ENCODE results near the gene DNAJC24. TPM values are rescaled to one million over a fixed set of nuclear protein-coding genes. Genes with fewer than 3 reads are reported as not detected.

The DNAJC24 gene
- polyA plus RNA-seq, 1 donor from 2014 or later = 12.2 TPM

DNA sequence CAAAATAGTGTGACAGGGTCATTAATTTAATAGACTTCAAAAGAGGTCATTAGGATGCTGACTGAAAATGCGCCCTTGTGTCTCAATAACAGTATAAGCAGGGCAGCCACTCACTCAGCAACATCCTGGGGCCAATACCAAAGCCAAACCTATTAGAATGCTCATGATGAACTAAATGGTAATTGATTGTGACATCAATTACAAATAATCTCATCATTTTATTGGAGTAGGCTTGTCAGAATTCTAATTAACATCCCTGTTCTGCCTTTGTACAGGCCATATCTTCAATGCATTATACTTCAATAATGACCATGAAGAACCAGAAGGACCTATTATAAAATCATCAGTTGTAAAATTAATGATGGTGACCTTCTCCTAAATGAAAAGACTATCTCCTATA is 64.2 kb downstream of the DNAJC24 start:
- H3K9me3 Mint-ChIP-seq = no peaks in the 10 kb centered on the region
- H3K27me3 Mint-ChIP-seq = no peaks in the 10 kb centered on the region
- H3K36me3 Mint-ChIP-seq = peaks cover 4% of the 10 kb centered on the region
- no peak overlapping the region for H3K4me3 Mint-ChIP-seq
- H3K4me1 Mint-ChIP-seq = no peaks in the 10 kb centered on the region
- H3K27ac Mint-ChIP-seq = no peak overlapping the region

DNA sequence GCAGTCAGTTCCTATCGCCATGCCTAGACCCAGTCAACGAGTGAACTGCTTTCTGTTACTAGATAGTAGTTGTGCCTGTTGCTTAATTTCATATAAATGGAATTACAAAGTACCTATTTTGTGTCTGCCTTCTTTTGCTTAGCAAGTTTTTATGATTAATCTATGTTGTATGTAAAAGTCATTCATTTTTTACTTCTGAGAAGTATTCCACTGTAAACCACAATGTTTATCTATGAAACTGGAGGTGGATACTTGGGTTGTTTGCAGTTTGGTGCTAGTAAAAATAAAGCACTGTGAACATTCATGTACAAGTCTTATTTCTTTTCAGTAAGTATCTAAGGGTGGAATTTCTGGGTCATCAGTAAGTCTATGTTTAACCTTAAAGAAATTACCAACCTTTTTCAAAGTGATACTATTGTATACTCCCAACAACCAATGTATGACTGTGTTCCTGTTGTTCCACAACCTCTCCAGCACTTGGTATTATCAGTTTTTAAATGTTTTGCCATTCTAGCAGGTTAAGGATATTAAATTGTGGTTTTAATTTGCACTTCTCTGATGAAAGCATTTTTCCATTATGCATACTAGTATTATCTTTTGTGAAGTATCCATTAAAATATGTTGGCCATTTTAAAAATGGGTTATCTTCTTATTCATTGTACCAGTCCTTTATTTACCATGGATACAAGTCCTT is 68.2 kb downstream of the DNAJC24 start:
- Mint-ChIP-seq H3K27ac (no peak overlapping the region), H3K4me1 (no peaks in the 10 kb centered on the region), H3K27me3 (no peaks in the 10 kb centered on the region), H3K9me3 (no peaks in the 10 kb centered on the region), H3K4me3 (no peak overlapping the region), H3K36me3 (peaks cover 2% of the 10 kb centered on the region)

GRCh38 chr11:31441296-31441695 is 71.6 kb downstream of the DNAJC24 start:
- Mint-ChIP-seq H3K27ac (no peak overlapping the region), H3K9me3 (no peaks in the 10 kb centered on the region), H3K36me3 (peaks cover 2% of the 10 kb centered on the region), H3K4me1 (no peaks in the 10 kb centered on the region), H3K4me3 (no peak overlapping the region), H3K27me3 (no peaks in the 10 kb centered on the region)

- Mint-ChIP-seq H3K4me1 (no peaks in the 10 kb centered on the region), H3K27me3 (no peaks in the 10 kb centered on the region), H3K36me3 (peaks cover 3% of the 10 kb centered on the region), H3K9me3 (no peaks in the 10 kb centered on the region), H3K27ac (no peak overlapping the region), H3K4me3 (no peak overlapping the region)
Observed at GRCh38 chr11:31442086-31442485, 72.4 kb downstream of the DNAJC24 start.

- Mint-ChIP-seq H3K27ac (no peak overlapping the region), H3K27me3 (no peaks in the 10 kb centered on the region), H3K36me3 (peaks cover 8% of the 10 kb centered on the region), H3K4me1 (no peaks in the 10 kb centered on the region), H3K9me3 (no peaks in the 10 kb centered on the region), H3K4me3 (no peak overlapping the region)
Observed at GRCh38 chr11:31443802-31444201, 74.1 kb downstream of the DNAJC24 start.

DNA sequence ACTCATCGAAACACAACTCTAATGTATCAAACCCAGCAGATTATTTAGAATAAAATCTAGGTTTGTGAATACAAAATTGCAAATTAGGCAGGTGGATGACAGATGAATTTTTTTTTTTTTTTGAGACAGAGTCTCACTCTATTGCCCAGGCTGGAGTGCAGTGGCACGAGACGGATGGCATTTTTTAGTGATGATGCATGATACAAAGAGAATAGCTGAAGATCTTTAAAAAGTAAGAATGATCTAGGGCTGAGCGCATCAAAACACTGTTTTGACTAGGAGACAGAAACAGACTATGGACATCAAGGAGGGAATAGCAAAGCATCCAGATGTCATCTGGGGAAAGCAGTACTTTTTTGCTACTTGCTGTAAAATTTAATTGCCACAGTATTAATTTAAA is 76.0 kb downstream of the DNAJC24 start:
- peaks cover 0 to 1% (median 0%) of the 10 kb centered on the region in 3 donors for H3K4me1 Mint-ChIP-seq
- H3K27me3 Mint-ChIP-seq = no peaks in the 10 kb centered on the region
- H3K4me3 Mint-ChIP-seq = no peak overlapping the region
- H3K27ac Mint-ChIP-seq = no peak overlapping the region
- H3K36me3 Mint-ChIP-seq = peaks cover 11% of the 10 kb centered on the region
- no peaks in the 10 kb centered on the region for H3K9me3 Mint-ChIP-seq

GRCh38 chr11:31449040-31449439 is 79.4 kb downstream of the DNAJC24 start:
- H3K27ac Mint-ChIP-seq = no peak overlapping the region
- no peaks in the 10 kb centered on the region for H3K9me3 Mint-ChIP-seq
- no peaks in the 10 kb centered on the region for H3K27me3 Mint-ChIP-seq
- H3K36me3 Mint-ChIP-seq = peaks cover 15% of the 10 kb centered on the region
- H3K4me3 Mint-ChIP-seq = no peak overlapping the region
- H3K4me1 Mint-ChIP-seq = peaks cover 0 to 2% (median 1%) of the 10 kb centered on the region in 3 donors

- H3K27ac Mint-ChIP-seq = no peak overlapping the region
- H3K27me3 Mint-ChIP-seq = no peaks in the 10 kb centered on the region
- no peaks in the 10 kb centered on the region for H3K9me3 Mint-ChIP-seq
- peaks cover 0 to 2% (median 1%) of the 10 kb centered on the region in 3 donors for H3K4me1 Mint-ChIP-seq
- H3K4me3 Mint-ChIP-seq = no peak overlapping the region
- peaks cover 15% of the 10 kb centered on the region for H3K36me3 Mint-ChIP-seq
Observed at GRCh38 chr11:31450841-31451240, 81.2 kb downstream of the DNAJC24 start.

- Mint-ChIP-seq H3K4me3 (no peak overlapping the region), H3K27ac (no peak overlapping the region), H3K4me1 (peaks cover 0 to 2% (median 0%) of the 10 kb centered on the region in 3 donors), H3K36me3 (peaks cover 11% of the 10 kb centered on the region), H3K27me3 (no peaks in the 10 kb centered on the region), H3K9me3 (no peaks in the 10 kb centered on the region)
Observed at GRCh38 chr11:31455177-31455576, 85.5 kb downstream of the DNAJC24 start.

DNA sequence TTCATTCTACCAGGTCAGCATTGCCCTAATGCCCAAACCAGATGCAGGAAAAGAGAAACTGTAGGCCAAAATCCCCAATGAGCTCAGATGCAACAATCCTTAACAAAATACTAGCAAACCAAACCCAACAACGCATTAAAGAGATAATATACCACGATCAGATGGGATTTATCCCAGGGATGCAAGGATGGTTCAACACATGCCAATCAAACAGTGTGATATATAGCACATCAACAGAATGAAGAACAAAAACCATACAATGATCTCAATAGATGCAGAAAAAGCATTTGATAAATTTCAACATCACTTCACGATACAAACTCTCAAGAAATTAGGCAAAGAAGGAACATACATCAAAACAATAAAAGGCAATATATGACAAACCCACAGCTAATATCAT is 94.8 kb downstream of the DNAJC24 start:
- Mint-ChIP-seq H3K36me3 (peaks cover 15% of the 10 kb centered on the region), H3K9me3 (peaks cover 0 to 5% (median 5%) of the 10 kb centered on the region in 3 donors), H3K27me3 (no peaks in the 10 kb centered on the region), H3K4me3 (no peak overlapping the region), H3K4me1 (peaks cover 0 to 6% (median 1%) of the 10 kb centered on the region in 3 donors), H3K27ac (no peak overlapping the region)

- H3K4me1 Mint-ChIP-seq = peaks cover 0 to 4% (median 0%) of the 10 kb centered on the region in 3 donors
- no peak overlapping the region for H3K27ac Mint-ChIP-seq
- H3K36me3 Mint-ChIP-seq = peaks cover 4% of the 10 kb centered on the region
- no peaks in the 10 kb centered on the region for H3K27me3 Mint-ChIP-seq
- no peak overlapping the region for H3K4me3 Mint-ChIP-seq
- H3K9me3 Mint-ChIP-seq = no peaks in the 10 kb centered on the region
Observed at GRCh38 chr11:31474083-31474482, 104.4 kb downstream of the DNAJC24 start.

DNA sequence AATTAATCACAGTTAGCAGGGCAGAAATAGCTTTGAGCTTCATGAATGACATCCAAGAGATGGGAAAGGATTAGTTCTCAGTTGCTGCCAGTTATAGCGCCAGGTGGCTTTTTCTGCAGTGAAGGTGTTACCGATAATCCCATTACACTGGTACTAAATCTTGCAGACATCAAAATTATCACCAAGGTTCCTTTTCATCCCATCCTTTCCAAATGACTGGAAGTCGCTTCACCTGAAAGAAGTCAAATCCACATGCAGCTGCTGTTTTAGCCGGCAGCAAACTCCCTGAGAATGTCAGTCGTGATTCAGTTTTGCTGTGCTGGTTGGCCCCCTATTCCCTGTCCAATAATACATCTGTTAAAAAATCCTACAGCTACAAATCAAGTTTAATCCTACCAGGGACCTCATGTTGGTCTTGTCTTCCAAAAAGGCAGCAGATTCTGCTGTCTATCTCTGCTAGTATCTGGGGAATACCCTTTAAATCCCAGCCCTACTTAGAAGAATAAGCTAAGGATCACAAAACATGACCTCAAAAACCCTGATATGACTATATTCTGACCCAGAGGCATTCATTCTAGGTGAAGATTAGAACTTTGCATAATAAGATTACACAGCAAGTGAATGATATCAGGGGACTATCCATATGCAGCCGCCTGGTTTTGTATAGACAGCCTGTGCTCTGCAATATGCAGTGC is 108.0 kb downstream of the DNAJC24 start:
- H3K9me3 Mint-ChIP-seq = no peaks in the 10 kb centered on the region
- H3K27me3 Mint-ChIP-seq = no peaks in the 10 kb centered on the region
- H3K27ac Mint-ChIP-seq = no peak overlapping the region
- H3K36me3 Mint-ChIP-seq = no peaks in the 10 kb centered on the region
- H3K4me1 Mint-ChIP-seq = peaks cover 1 to 4% (median 2%) of the 10 kb centered on the region in 3 donors
- no peak overlapping the region for H3K4me3 Mint-ChIP-seq

DNA sequence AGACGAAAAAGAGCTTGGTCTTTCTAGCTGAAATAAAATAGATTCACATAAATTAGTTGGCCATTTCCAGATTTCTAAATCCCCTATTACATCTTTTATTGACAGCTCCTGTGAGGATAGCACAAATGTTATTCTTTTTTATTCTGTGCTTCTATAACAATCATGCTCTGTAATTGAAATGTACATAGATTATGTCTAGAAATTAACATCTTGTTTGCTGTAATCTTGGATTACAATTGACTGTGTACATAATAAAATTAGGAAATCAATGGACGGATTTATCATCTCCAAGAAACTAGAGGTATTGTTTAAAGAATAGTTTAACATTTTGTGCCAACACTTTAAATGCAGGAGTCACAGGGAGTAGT is 108.5 kb downstream of the DNAJC24 start:
- H3K9me3 Mint-ChIP-seq = no peaks in the 10 kb centered on the region
- H3K4me1 Mint-ChIP-seq = peaks cover 1 to 4% (median 2%) of the 10 kb centered on the region in 3 donors
- no peak overlapping the region for H3K27ac Mint-ChIP-seq
- H3K27me3 Mint-ChIP-seq = no peaks in the 10 kb centered on the region
- H3K36me3 Mint-ChIP-seq = no peaks in the 10 kb centered on the region
- H3K4me3 Mint-ChIP-seq = no peak overlapping the region

- no peaks in the 10 kb centered on the region for H3K9me3 Mint-ChIP-seq
- H3K27ac Mint-ChIP-seq = no peak overlapping the region
- no peak overlapping the region for H3K4me3 Mint-ChIP-seq
- peaks cover under 1% of the 10 kb centered on the region for H3K36me3 Mint-ChIP-seq
- H3K4me1 Mint-ChIP-seq = peaks cover under 1 to 2% (median 1%) of the 10 kb centered on the region in 3 donors
- no peaks in the 10 kb centered on the region for H3K27me3 Mint-ChIP-seq
Observed at GRCh38 chr11:31479066-31479465, 109.4 kb downstream of the DNAJC24 start.

GRCh38 chr11:31480930-31481329 is 111.3 kb downstream of the DNAJC24 start:
- peaks cover 0 to 3% (median 2%) of the 10 kb centered on the region in 3 donors for H3K4me1 Mint-ChIP-seq
- no peak overlapping the region for H3K4me3 Mint-ChIP-seq
- H3K36me3 Mint-ChIP-seq = peaks cover 2% of the 10 kb centered on the region
- no peak overlapping the region for H3K27ac Mint-ChIP-seq
- H3K9me3 Mint-ChIP-seq = no peaks in the 10 kb centered on the region
- no peaks in the 10 kb centered on the region for H3K27me3 Mint-ChIP-seq

All from IgD-negative memory B cell (primary cell).